H1 (cell line): ENCODE results near the gene MAPKAP1. TPM values are rescaled to one million over a fixed set of nuclear protein-coding genes. Genes with fewer than 3 reads are reported as not detected.

Experiments
- CTCF ChIA-PET: fragments of 300-600 bp; sonication (Branson Sonifier 250); formaldehyde crosslinking; loops from one replicate; lab custom pipeline; 2021; ENCODE audit not compliant: partially characterized antibody; lab: Charles Lee
- POLR2A ChIA-PET: fragments of 300-600 bp; sonication (Branson Sonifier 250); formaldehyde crosslinking; loops from one replicate; lab custom pipeline; 2021; ENCODE audit warnings: inconsistent platforms; ENCODE audit not compliant: partially characterized antibody; lab: Charles Lee
- DNase-seq, 2 experiments: peaks; one replicate each; pipeline versions ENCODE4 v3.0.0 to v3.0.0-alpha.2; 2010 to 2022; ENCODE audit warnings: low spot score in 2 of 2, low read depth in 1 of 2, mixed read lengths in 1 of 2
- FAIRE-seq: peaks from 2 replicates; lab custom pipeline; 2011; peaks lifted over from hg19 to GRCh38; lab: Jason Lieb, UNC
- H2AFZ ChIP-seq: 2 replicates; pipeline ENCODE4 v1.8.1; 2012; ENCODE audit warnings: low read length, inconsistent platforms
- H2AK5ac ChIP-seq: 2 replicates; pipeline ENCODE4 v1.6.1; 2013; ENCODE audit warnings: low read depth, low read length
- H2BK120ac ChIP-seq: replicated peaks from 2 replicates; pipeline ENCODE3; 2013; ENCODE audit warnings: low read depth, low read length, inconsistent platforms
- H2BK12ac ChIP-seq: 2 replicates; pipeline ENCODE4 v1.6.1; 2013; ENCODE audit warnings: low read depth, low read length
- H2BK15ac ChIP-seq: 2 replicates; pipeline ENCODE4 v1.6.1; 2013; ENCODE audit warnings: low read length
- H2BK20ac ChIP-seq: 2 replicates; pipeline ENCODE4 v1.6.1; 2013; ENCODE audit warnings: low read length
- H2BK5ac ChIP-seq: 2 replicates; pipeline ENCODE4 v1.6.1; 2013; ENCODE audit warnings: low read depth, low read length
- H3K14ac ChIP-seq: 2 replicates; pipeline ENCODE4 v1.6.1; 2013; ENCODE audit warnings: inconsistent platforms; ENCODE audit not compliant: insufficient read length
- H3K18ac ChIP-seq: 2 replicates; pipeline ENCODE4 v1.6.1; 2013; ENCODE audit warnings: low read length; ENCODE audit errors: extremely low read depth
- H3K23ac ChIP-seq: 2 replicates; pipeline ENCODE4 v1.6.1; 2013; ENCODE audit warnings: inconsistent platforms; ENCODE audit not compliant: insufficient read length
- H3K23me2 ChIP-seq: 2 replicates; pipeline ENCODE4 v1.6.1; 2013; ENCODE audit warnings: low read depth, low read length
- H3K27ac ChIP-seq: 2 replicates; pipeline ENCODE4 v1.6.1; 2011; ENCODE audit warnings: low read depth, low read length, inconsistent platforms
- H3K27me3 ChIP-seq, 4 experiments: replicated peaks in 1 of 4; 1 replicate in 1 of 4; 2 replicates in 3 of 4; pipeline versions ENCODE4 v1.6.1 to v1.8.1; 2011 to 2013; ENCODE audit warnings: low read length in 3 of 4, mild to moderate bottlenecking in 3 of 4, inconsistent platforms in 2 of 4, mixed read lengths in 2 of 4, moderate library complexity in 1 of 4; ENCODE audit not compliant: control insufficient read depth in 3 of 4, insufficient read depth in 3 of 4; ENCODE audit errors: extremely low read depth in 1 of 4
- H3K36me3 ChIP-seq, 4 experiments: 2 replicates each; pipeline versions ENCODE4 v1.6.1 to v1.8.1; 2011 to 2013; ENCODE audit warnings: mild to moderate bottlenecking in 4 of 4, low read length in 3 of 4, moderate library complexity in 2 of 4, control low read depth in 1 of 4, inconsistent platforms in 1 of 4; ENCODE audit not compliant: insufficient read depth in 4 of 4, control insufficient read depth in 2 of 4
- H3K4ac ChIP-seq: replicated peaks from 2 replicates; pipeline ENCODE3; 2013; ENCODE audit warnings: low read length, low read depth, mixed read lengths, inconsistent platforms; ENCODE audit not compliant: insufficient read length
- H3K4me1 ChIP-seq, 4 experiments: replicated peaks in 1 of 4; 1 replicate in 1 of 4; 2 replicates in 3 of 4; pipeline versions ENCODE4 v1.6.1 to v1.8.1; 2011 to 2013; ENCODE audit warnings: low read length in 3 of 4, inconsistent platforms in 2 of 4, mixed read lengths in 1 of 4; ENCODE audit not compliant: insufficient read depth in 4 of 4, control insufficient read depth in 3 of 4
- H3K4me2 ChIP-seq, 2 experiments: 2 replicates each; pipeline versions ENCODE4 v1.6.1 to v1.8.1; 2011 to 2013; ENCODE audit warnings: low read depth in 2 of 2, low read length in 2 of 2, control low read depth in 1 of 2, inconsistent platforms in 1 of 2, mild to moderate bottlenecking in 1 of 2; ENCODE audit not compliant: insufficient read depth in 1 of 2
- H3K4me3 ChIP-seq, 4 experiments: fragments of 200-600, 300-600 bp in 1 of 4; sonication (generic), shearing (Covaris generic), sonication (Bioruptor Twin) in 1 of 4; 2 replicates each; pipeline versions ENCODE4 v1.5.1 to v1.8.1; 2011 to 2016; ENCODE audit warnings: low read length in 4 of 4, low read depth in 3 of 4, control low read depth in 2 of 4, inconsistent platforms in 2 of 4, mild to moderate bottlenecking in 2 of 4, mixed read lengths in 1 of 4, moderate library complexity in 1 of 4; ENCODE audit not compliant: insufficient read depth in 2 of 4; ENCODE audit errors: extremely low read depth in 1 of 4
- H3K56ac ChIP-seq: replicated peaks from 2 replicates; pipeline ENCODE3; 2013; ENCODE audit warnings: low read depth, mild to moderate bottlenecking, mixed read lengths, low read length, inconsistent platforms; ENCODE audit not compliant: insufficient read length
- H3K79me1 ChIP-seq: 2 replicates; pipeline ENCODE4 v1.6.1; 2013; ENCODE audit warnings: low read depth, low read length, control low read depth
- H3K79me2 ChIP-seq, 2 experiments: 2 replicates each; pipeline versions ENCODE4 v1.6.1 to v1.8.1; 2012 to 2013; ENCODE audit warnings: low read length in 2 of 2, mild to moderate bottlenecking in 2 of 2, inconsistent platforms in 1 of 2; ENCODE audit not compliant: insufficient read depth in 2 of 2, control insufficient read depth in 1 of 2
- H3K9ac ChIP-seq, 4 experiments: replicated peaks in 1 of 4; 1 replicate in 1 of 4; 2 replicates in 3 of 4; pipeline versions ENCODE4 v1.6.1 to v1.8.1; 2011 to 2013; ENCODE audit warnings: low read depth in 3 of 4, low read length in 3 of 4, control low read depth in 2 of 4, mild to moderate bottlenecking in 2 of 4, moderate library complexity in 2 of 4, inconsistent platforms in 1 of 4; ENCODE audit errors: extremely low read depth in 1 of 4
- H3K9me3 ChIP-seq, 2 experiments: 2 replicates each; pipeline versions ENCODE4 v1.6.1 to v1.8.1; 2012 to 2013; ENCODE audit warnings: mild to moderate bottlenecking in 2 of 2, moderate library complexity in 2 of 2, control low read depth in 1 of 2, inconsistent platforms in 1 of 2, low read depth in 1 of 2, low read length in 1 of 2, mixed read lengths in 1 of 2; ENCODE audit not compliant: insufficient read depth in 2 of 2
- H4K20me1 ChIP-seq, 2 experiments: replicated peaks in 1 of 2; 2 replicates each; pipeline versions ENCODE3 to v1.8.1; 2011 to 2013; ENCODE audit warnings: inconsistent platforms in 2 of 2, low read length in 2 of 2, mild to moderate bottlenecking in 1 of 2; ENCODE audit not compliant: insufficient read depth in 2 of 2, control insufficient read depth in 1 of 2
- H4K5ac ChIP-seq: 2 replicates; pipeline ENCODE4 v1.6.1; 2013; ENCODE audit warnings: low read length, low read depth, mixed read lengths, inconsistent platforms; ENCODE audit not compliant: insufficient read length
- H4K8ac ChIP-seq: 2 replicates; pipeline ENCODE4 v1.8.0; 2013; ENCODE audit warnings: mild to moderate bottlenecking, moderate library complexity, low read length, inconsistent platforms; ENCODE audit not compliant: insufficient read depth; ENCODE audit errors: extremely low read depth
- H4K91ac ChIP-seq: replicated peaks from 2 replicates; pipeline ENCODE3; 2013; ENCODE audit warnings: low read length, mixed read lengths, inconsistent platforms; ENCODE audit not compliant: insufficient read length
- KDM4A ChIP-seq: IDR thresholded peaks from one replicate; pipeline ENCODE4 v1.7.1; 2012; ENCODE audit warnings: low read depth, mild to moderate bottlenecking, moderate library complexity, low read length, inconsistent platforms; ENCODE audit not compliant: severe bottlenecking
- POLR2AphosphoS5 ChIP-seq: IDR thresholded peaks from 2 replicates; pipeline ENCODE4 v1.6.1; 2011; ENCODE audit warnings: low read depth, low read length
- TAF7 ChIP-seq: optimal IDR thresholded peaks from 2 replicates; pipeline ENCODE3; 2011; ENCODE audit warnings: low read depth, mild to moderate bottlenecking, inconsistent platforms, low read length, moderate library complexity, borderline replicate concordance
- WGBS, 2 experiments: shearing (Covaris generic) in 1 of 2; methylation state at CpG; one replicate each; pipeline versions ENCODE4 v1.1.6 to v1.1.7; 2013 to 2015; ENCODE audit warnings: low lambda C conversion rate in 2 of 2, mixed read lengths in 2 of 2, inconsistent platforms in 1 of 2, low coverage in 1 of 2, missing lambda C conversion rate in 1 of 2; ENCODE audit not compliant: insufficient replicate concordance in 2 of 2, insufficient coverage in 1 of 2, insufficient read length in 1 of 2; ENCODE audit errors: extremely low coverage in 1 of 2, missing lambda C conversion rate in 1 of 2; 5-methylcytosine and 5-hydroxymethylcytosine counted together
- polyA plus RNA-seq, 7 experiments: library from polyadenylated mRNA; depleted of rRNA in 3 of 7; stranded (reverse) in 5 of 7; unstranded in 2 of 7; fragments of >200 nt in 5 of 7; fragments of 200-250 nt in 2 of 7; gene quantifications; 1 replicate in 5 of 7; 2 replicates in 1 of 7; 4 replicates in 1 of 7; pipeline versions ENCODE4 v1.2.1 to v1.2.3, GENCODE V29; 2011 to 2013; ENCODE audit warnings: missing spikeins in 2 of 7, mixed read lengths in 2 of 7
- total RNA-seq: library from RNA; stranded (reverse); fragmentation: NEBNext Ultra II Directional; extraction: Animal tissue kit (Norgen Biotek cat#: 25700); gene quantifications from 2 replicates; pipeline ENCODE4 v1.2.1, GENCODE V29; 2021
- TF ChIP-seq, protein P1 (sequence below): IDR thresholded peaks from 2 replicates; pipeline ENCODE4 v1.6.1; 2011; ENCODE audit warnings: low read length, improper control_type of control experiment
- TF ChIP-seq, protein P2 (sequence below): IDR thresholded peaks from 2 replicates; pipeline ENCODE4 v1.6.1; 2012; ENCODE audit warnings: inconsistent platforms

Gene MAPKAP1
- total and polyA plus RNA-seq, 2 of the 8 experiments (the other 6 are each of a cell fraction or from before 2014, with no cell fraction given), result 79.2 to 140 TPM

DNA sequence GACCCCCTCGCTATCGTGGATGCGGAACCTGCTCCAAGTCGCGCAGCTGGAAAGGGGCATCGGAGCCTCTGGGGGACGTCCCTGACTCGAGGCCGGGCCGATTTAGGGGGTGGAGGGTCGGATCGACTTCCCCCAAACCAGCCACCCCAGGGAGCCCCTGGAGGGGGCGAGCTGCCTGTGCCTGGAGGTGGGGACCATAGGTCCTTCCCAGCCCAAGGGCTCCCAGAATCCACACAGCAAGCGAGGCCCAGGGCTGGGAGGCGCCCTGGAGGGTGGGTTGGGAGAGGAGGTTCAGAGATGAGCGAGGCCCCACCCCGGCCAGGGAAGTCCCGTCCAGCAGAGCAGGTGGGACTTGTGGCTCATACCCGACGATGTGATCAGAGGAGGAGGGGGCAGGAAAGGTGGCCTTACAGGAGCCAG, 297.8 kb downstream of the MAPKAP1 start:
- Histone ChIP-seq H2BK15ac (peak overlapping the region; percentile 99), H3K14ac (no peak overlapping the region), H3K27ac (no peak overlapping the region), H2AFZ (no peak overlapping the region), H3K9ac (no peak overlapping the region), H3K9me3 (no peaks in the 10 kb centered on the region), H3K4ac (peak overlapping the region; percentile 91), H3K27me3 (peaks cover 0 to 13% (median 7%) of the 10 kb centered on the region in 4 experiments; a peak in 5 of 7 replicates), H3K4me1 (peaks cover 0 to 2% (median 0%) of the 10 kb centered on the region in 4 experiments; a peak in 2 of 7 replicates), H4K8ac (peak overlapping the region; percentile 28; the same call in 1 of the 2 replicates), H4K91ac (peak overlapping the region; percentile 97), H3K56ac (peak overlapping the region; percentile 99), H3K18ac (no peak overlapping the region), H3K4me3 (no peak overlapping the region), H3K4me2 (no peak overlapping the region; a peak in 1 of 4 replicates), H3K79me2 (no peaks in the 10 kb centered on the region), H4K5ac (no peak overlapping the region), H3K36me3 (no peaks in the 10 kb centered on the region), H3K23me2 (peaks cover 11% of the 10 kb centered on the region; the same call in 1 of the 2 replicates), H3K79me1 (no peaks in the 10 kb centered on the region), H2BK120ac (no peak overlapping the region), H4K20me1 (peaks cover 0 to 8% of the 10 kb centered on the region in 2 experiments), H2BK5ac (0 out of 2 replicates have a peak overlapping the region, but pooled peaks have one; percentile 62), H3K23ac (no peak overlapping the region), H2AK5ac (peak overlapping the region; percentile 61), H2BK12ac (peak overlapping the region; percentile 55; the same call in 1 of the 2 replicates), H2BK20ac (peak overlapping the region; percentile 53; the same call in 1 of the 2 replicates)
- FAIRE-seq (no peak), DNase-seq (peak in 1 of 2 experiments; percentile 56)
- TF ChIP-seq KDM4A (no peak), TAF7 (no peak), POLR2AphosphoS5 (no peak)
- TF ChIP-seq, protein P1, sequence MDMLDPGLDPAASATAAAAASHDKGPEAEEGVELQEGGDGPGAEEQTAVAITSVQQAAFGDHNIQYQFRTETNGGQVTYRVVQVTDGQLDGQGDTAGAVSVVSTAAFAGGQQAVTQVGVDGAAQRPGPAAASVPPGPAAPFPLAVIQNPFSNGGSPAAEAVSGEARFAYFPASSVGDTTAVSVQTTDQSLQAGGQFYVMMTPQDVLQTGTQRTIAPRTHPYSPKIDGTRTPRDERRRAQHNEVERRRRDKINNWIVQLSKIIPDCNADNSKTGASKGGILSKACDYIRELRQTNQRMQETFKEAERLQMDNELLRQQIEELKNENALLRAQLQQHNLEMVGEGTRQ, result no peak
- TF ChIP-seq, protein P2, sequence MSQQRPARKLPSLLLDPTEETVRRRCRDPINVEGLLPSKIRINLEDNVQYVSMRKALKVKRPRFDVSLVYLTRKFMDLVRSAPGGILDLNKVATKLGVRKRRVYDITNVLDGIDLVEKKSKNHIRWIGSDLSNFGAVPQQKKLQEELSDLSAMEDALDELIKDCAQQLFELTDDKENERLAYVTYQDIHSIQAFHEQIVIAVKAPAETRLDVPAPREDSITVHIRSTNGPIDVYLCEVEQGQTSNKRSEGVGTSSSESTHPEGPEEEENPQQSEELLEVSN, result no peak
- 83% methylated on average over 16 of the region's 20 CpGs; no CpG with 5 or more reads in 1 of the 2 experiments for WGBS, 2 experiments
- ChIA-PET CTCF (interaction anchor here (1.9 to 3.9 kb wide), 3 partner anchors 10 to 19 kb away, joined by 4 to 14 read pairs (median 7); no protein-coding TSS in a partner anchor), POLR2A (interaction anchor here (0.6 to 1.3 kb wide), 3 partner anchors 10 to 131 kb away, joined by 3 to 4 read pairs (median 3); no protein-coding TSS in a partner anchor)
